H1 (cell line): Measurements from ENCODE around the gene DPYD. TPM values are rescaled to one million over a fixed set of nuclear protein-coding genes. Genes with fewer than 3 reads are reported as not detected.

Source experiments
- CTCF ChIA-PET: fragments of 300-600 bp; sonication (Branson Sonifier 250); formaldehyde crosslinking; loops from one replicate; lab custom pipeline; 2021; ENCODE audit not compliant: partially characterized antibody; lab: Charles Lee
- POLR2A ChIA-PET: fragments of 300-600 bp; sonication (Branson Sonifier 250); formaldehyde crosslinking; loops from one replicate; lab custom pipeline; 2021; ENCODE audit warnings: inconsistent platforms; ENCODE audit not compliant: partially characterized antibody; lab: Charles Lee
- DNase-seq, 2 experiments: peaks; one replicate each; pipeline versions ENCODE4 v3.0.0 to v3.0.0-alpha.2; 2010 to 2022; ENCODE audit warnings: low spot score in 2 of 2, low read depth in 1 of 2, mixed read lengths in 1 of 2
- FAIRE-seq: peaks from 2 replicates; lab custom pipeline; 2011; peaks lifted over from hg19 to GRCh38; lab: Jason Lieb, UNC
- H2AFZ ChIP-seq: 2 replicates; pipeline ENCODE4 v1.8.1; 2012; ENCODE audit warnings: low read length, inconsistent platforms
- H2AK5ac ChIP-seq: 2 replicates; pipeline ENCODE4 v1.6.1; 2013; ENCODE audit warnings: low read depth, low read length
- H2BK120ac ChIP-seq: replicated peaks from 2 replicates; pipeline ENCODE3; 2013; ENCODE audit warnings: low read depth, low read length, inconsistent platforms
- H2BK12ac ChIP-seq: 2 replicates; pipeline ENCODE4 v1.6.1; 2013; ENCODE audit warnings: low read depth, low read length
- H2BK15ac ChIP-seq: 2 replicates; pipeline ENCODE4 v1.6.1; 2013; ENCODE audit warnings: low read length
- H2BK20ac ChIP-seq: 2 replicates; pipeline ENCODE4 v1.6.1; 2013; ENCODE audit warnings: low read length
- H2BK5ac ChIP-seq: 2 replicates; pipeline ENCODE4 v1.6.1; 2013; ENCODE audit warnings: low read depth, low read length
- H3K14ac ChIP-seq: 2 replicates; pipeline ENCODE4 v1.6.1; 2013; ENCODE audit warnings: inconsistent platforms; ENCODE audit not compliant: insufficient read length
- H3K18ac ChIP-seq: 2 replicates; pipeline ENCODE4 v1.6.1; 2013; ENCODE audit warnings: low read length; ENCODE audit errors: extremely low read depth
- H3K23ac ChIP-seq: 2 replicates; pipeline ENCODE4 v1.6.1; 2013; ENCODE audit warnings: inconsistent platforms; ENCODE audit not compliant: insufficient read length
- H3K23me2 ChIP-seq: 2 replicates; pipeline ENCODE4 v1.6.1; 2013; ENCODE audit warnings: low read depth, low read length
- H3K27ac ChIP-seq: 2 replicates; pipeline ENCODE4 v1.6.1; 2011; ENCODE audit warnings: low read depth, low read length, inconsistent platforms
- H3K27me3 ChIP-seq, 4 experiments: replicated peaks in 1 of 4; 1 replicate in 1 of 4; 2 replicates in 3 of 4; pipeline versions ENCODE4 v1.6.1 to v1.8.1; 2011 to 2013; ENCODE audit warnings: low read length in 3 of 4, mild to moderate bottlenecking in 3 of 4, inconsistent platforms in 2 of 4, mixed read lengths in 2 of 4, moderate library complexity in 1 of 4; ENCODE audit not compliant: control insufficient read depth in 3 of 4, insufficient read depth in 3 of 4; ENCODE audit errors: extremely low read depth in 1 of 4
- H3K36me3 ChIP-seq, 4 experiments: 2 replicates each; pipeline versions ENCODE4 v1.6.1 to v1.8.1; 2011 to 2013; ENCODE audit warnings: mild to moderate bottlenecking in 4 of 4, low read length in 3 of 4, moderate library complexity in 2 of 4, control low read depth in 1 of 4, inconsistent platforms in 1 of 4; ENCODE audit not compliant: insufficient read depth in 4 of 4, control insufficient read depth in 2 of 4
- H3K4ac ChIP-seq: replicated peaks from 2 replicates; pipeline ENCODE3; 2013; ENCODE audit warnings: low read length, low read depth, mixed read lengths, inconsistent platforms; ENCODE audit not compliant: insufficient read length
- H3K4me1 ChIP-seq, 4 experiments: replicated peaks in 1 of 4; 1 replicate in 1 of 4; 2 replicates in 3 of 4; pipeline versions ENCODE4 v1.6.1 to v1.8.1; 2011 to 2013; ENCODE audit warnings: low read length in 3 of 4, inconsistent platforms in 2 of 4, mixed read lengths in 1 of 4; ENCODE audit not compliant: insufficient read depth in 4 of 4, control insufficient read depth in 3 of 4
- H3K4me2 ChIP-seq, 2 experiments: 2 replicates each; pipeline versions ENCODE4 v1.6.1 to v1.8.1; 2011 to 2013; ENCODE audit warnings: low read depth in 2 of 2, low read length in 2 of 2, control low read depth in 1 of 2, inconsistent platforms in 1 of 2, mild to moderate bottlenecking in 1 of 2; ENCODE audit not compliant: insufficient read depth in 1 of 2
- H3K4me3 ChIP-seq, 4 experiments: fragments of 200-600, 300-600 bp in 1 of 4; sonication (generic), shearing (Covaris generic), sonication (Bioruptor Twin) in 1 of 4; 2 replicates each; pipeline versions ENCODE4 v1.5.1 to v1.8.1; 2011 to 2016; ENCODE audit warnings: low read length in 4 of 4, low read depth in 3 of 4, control low read depth in 2 of 4, inconsistent platforms in 2 of 4, mild to moderate bottlenecking in 2 of 4, mixed read lengths in 1 of 4, moderate library complexity in 1 of 4; ENCODE audit not compliant: insufficient read depth in 2 of 4; ENCODE audit errors: extremely low read depth in 1 of 4
- H3K56ac ChIP-seq: replicated peaks from 2 replicates; pipeline ENCODE3; 2013; ENCODE audit warnings: low read depth, mild to moderate bottlenecking, mixed read lengths, low read length, inconsistent platforms; ENCODE audit not compliant: insufficient read length
- H3K79me1 ChIP-seq: 2 replicates; pipeline ENCODE4 v1.6.1; 2013; ENCODE audit warnings: low read depth, low read length, control low read depth
- H3K79me2 ChIP-seq, 2 experiments: 2 replicates each; pipeline versions ENCODE4 v1.6.1 to v1.8.1; 2012 to 2013; ENCODE audit warnings: low read length in 2 of 2, mild to moderate bottlenecking in 2 of 2, inconsistent platforms in 1 of 2; ENCODE audit not compliant: insufficient read depth in 2 of 2, control insufficient read depth in 1 of 2
- H3K9ac ChIP-seq, 4 experiments: replicated peaks in 1 of 4; 1 replicate in 1 of 4; 2 replicates in 3 of 4; pipeline versions ENCODE4 v1.6.1 to v1.8.1; 2011 to 2013; ENCODE audit warnings: low read depth in 3 of 4, low read length in 3 of 4, control low read depth in 2 of 4, mild to moderate bottlenecking in 2 of 4, moderate library complexity in 2 of 4, inconsistent platforms in 1 of 4; ENCODE audit errors: extremely low read depth in 1 of 4
- H3K9me3 ChIP-seq, 2 experiments: 2 replicates each; pipeline versions ENCODE4 v1.6.1 to v1.8.1; 2012 to 2013; ENCODE audit warnings: mild to moderate bottlenecking in 2 of 2, moderate library complexity in 2 of 2, control low read depth in 1 of 2, inconsistent platforms in 1 of 2, low read depth in 1 of 2, low read length in 1 of 2, mixed read lengths in 1 of 2; ENCODE audit not compliant: insufficient read depth in 2 of 2
- H4K20me1 ChIP-seq, 2 experiments: replicated peaks in 1 of 2; 2 replicates each; pipeline versions ENCODE3 to v1.8.1; 2011 to 2013; ENCODE audit warnings: inconsistent platforms in 2 of 2, low read length in 2 of 2, mild to moderate bottlenecking in 1 of 2; ENCODE audit not compliant: insufficient read depth in 2 of 2, control insufficient read depth in 1 of 2
- H4K5ac ChIP-seq: 2 replicates; pipeline ENCODE4 v1.6.1; 2013; ENCODE audit warnings: low read length, low read depth, mixed read lengths, inconsistent platforms; ENCODE audit not compliant: insufficient read length
- H4K8ac ChIP-seq: 2 replicates; pipeline ENCODE4 v1.8.0; 2013; ENCODE audit warnings: mild to moderate bottlenecking, moderate library complexity, low read length, inconsistent platforms; ENCODE audit not compliant: insufficient read depth; ENCODE audit errors: extremely low read depth
- H4K91ac ChIP-seq: replicated peaks from 2 replicates; pipeline ENCODE3; 2013; ENCODE audit warnings: low read length, mixed read lengths, inconsistent platforms; ENCODE audit not compliant: insufficient read length
- BACH1 ChIP-seq: IDR thresholded peaks from 2 replicates; pipeline ENCODE4 v1.6.1; 2012; ENCODE audit warnings: low read length, improper control_type of control experiment
- BCL11A ChIP-seq, 2 experiments: IDR thresholded peaks; one replicate each; pipeline ENCODE4 v1.6.1; 2011; ENCODE audit warnings: low read depth in 2 of 2, low read length in 2 of 2, mild to moderate bottlenecking in 2 of 2
- CTBP2 ChIP-seq: IDR thresholded peaks from 2 replicates; pipeline ENCODE4 v1.7.0; 2011; ENCODE audit warnings: borderline replicate concordance, mild to moderate bottlenecking, moderate library complexity, mixed read lengths, low read length; ENCODE audit not compliant: insufficient read depth, insufficient read length
- GABPA ChIP-seq: IDR thresholded peaks from 2 replicates; pipeline ENCODE4 v1.6.1; 2011; ENCODE audit warnings: mild to moderate bottlenecking, low read length, moderate library complexity, borderline replicate concordance; ENCODE audit not compliant: insufficient read depth
- HDAC6 ChIP-seq: IDR thresholded peaks from one replicate; pipeline ENCODE4 v1.7.1; 2012; ENCODE audit warnings: low read depth, mild to moderate bottlenecking, inconsistent platforms, low read length, moderate library complexity
- JUN ChIP-seq: IDR thresholded peaks from 2 replicates; pipeline ENCODE4 v1.6.1; 2011; ENCODE audit warnings: low read depth, mild to moderate bottlenecking, improper control_type of control experiment, low read length
- JUND ChIP-seq: IDR thresholded peaks from 2 replicates; pipeline ENCODE4 v1.6.1; 2011; ENCODE audit warnings: mild to moderate bottlenecking, improper control_type of control experiment, low read length
- POLR2A ChIP-seq, 2 experiments: IDR thresholded peaks; 1 replicate in 1 of 2; 2 replicates in 1 of 2; pipeline ENCODE4 v1.6.1; 2011; ENCODE audit warnings: low read depth in 2 of 2, low read length in 2 of 2, mild to moderate bottlenecking in 2 of 2; ENCODE audit errors: control extremely low read depth in 1 of 2
- RAD21 ChIP-seq, 2 experiments: IDR thresholded peaks in 1 of 2; conservative IDR thresholded peaks in 1 of 2; 2 replicates each; pipeline ENCODE4 v1.6.1; 2011; ENCODE audit warnings: low read depth in 2 of 2, low read length in 2 of 2, improper control_type of control experiment in 1 of 2, inconsistent platforms in 1 of 2, mild to moderate bottlenecking in 1 of 2, moderate library complexity in 1 of 2
- RXRA ChIP-seq: IDR thresholded peaks from 2 replicates; pipeline ENCODE4 v1.6.1; 2011; ENCODE audit warnings: low read depth, mild to moderate bottlenecking, low read length, moderate library complexity; ENCODE audit not compliant: insufficient read depth
- WGBS, 2 experiments: shearing (Covaris generic) in 1 of 2; methylation state at CpG; one replicate each; pipeline versions ENCODE4 v1.1.6 to v1.1.7; 2013 to 2015; ENCODE audit warnings: low lambda C conversion rate in 2 of 2, mixed read lengths in 2 of 2, inconsistent platforms in 1 of 2, low coverage in 1 of 2, missing lambda C conversion rate in 1 of 2; ENCODE audit not compliant: insufficient replicate concordance in 2 of 2, insufficient coverage in 1 of 2, insufficient read length in 1 of 2; ENCODE audit errors: extremely low coverage in 1 of 2, missing lambda C conversion rate in 1 of 2; 5-methylcytosine and 5-hydroxymethylcytosine counted together
- polyA plus RNA-seq, 7 experiments: library from polyadenylated mRNA; depleted of rRNA in 3 of 7; stranded (reverse) in 5 of 7; unstranded in 2 of 7; fragments of >200 nt in 5 of 7; fragments of 200-250 nt in 2 of 7; gene quantifications; 1 replicate in 5 of 7; 2 replicates in 1 of 7; 4 replicates in 1 of 7; pipeline versions ENCODE4 v1.2.1 to v1.2.3, GENCODE V29; 2011 to 2013; ENCODE audit warnings: missing spikeins in 2 of 7, mixed read lengths in 2 of 7
- total RNA-seq: library from RNA; stranded (reverse); fragmentation: NEBNext Ultra II Directional; extraction: Animal tissue kit (Norgen Biotek cat#: 25700); gene quantifications from 2 replicates; pipeline ENCODE4 v1.2.1, GENCODE V29; 2021
- TF ChIP-seq, protein P1 (sequence below), 3 experiments: IDR thresholded peaks; 1 replicate in 2 of 3; 2 replicates in 1 of 3; pipeline versions ENCODE4 v1.5.1 to v1.6.1; 2011; ENCODE audit warnings: low read length in 3 of 3, mild to moderate bottlenecking in 3 of 3, inconsistent platforms in 2 of 3, low read depth in 1 of 3, moderate library complexity in 1 of 3; ENCODE audit not compliant: insufficient read depth in 1 of 3; ENCODE audit errors: control extremely low read depth in 1 of 3

The DPYD gene
- total and polyA plus RNA-seq, 2 of the 8 experiments (the other 6 are each of a cell fraction or from before 2014, with no cell fraction given): 0.29 to 0.73 TPM

DNA sequence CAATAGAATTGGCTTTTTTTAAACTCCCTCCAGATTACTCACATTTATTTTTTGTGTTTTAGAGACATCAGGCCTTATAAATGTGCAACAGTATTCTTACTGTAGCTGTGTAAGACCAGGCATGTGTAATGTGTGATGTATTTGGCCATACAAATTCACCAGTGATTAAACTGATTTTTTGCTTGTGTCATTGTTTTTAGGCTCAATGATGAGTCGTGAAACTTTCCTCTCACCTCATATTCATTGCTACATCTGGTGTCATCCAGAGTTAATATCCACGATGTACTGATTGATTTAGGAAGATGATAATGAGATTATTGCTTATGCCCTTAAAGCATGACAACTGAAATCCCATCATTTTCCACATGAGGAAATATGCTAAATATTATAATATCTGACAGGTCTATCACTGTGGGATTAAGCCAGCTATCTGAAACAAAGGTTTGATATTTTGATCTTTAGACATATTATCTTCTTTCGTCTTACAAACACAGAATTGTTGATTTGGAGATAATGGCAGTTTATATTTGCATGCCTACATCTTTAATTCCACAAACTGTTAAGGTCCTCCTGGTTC, 711.4 kb downstream of the DPYD start:
- no peaks in the 10 kb centered on the region for H4K20me1 ChIP-seq
- CTCF ChIA-PET: interaction anchor here (0.9 to 1.5 kb wide), 3 partner anchors 10 to 316 kb away, joined by 3 to 4 read pairs (median 4); no protein-coding TSS in a partner anchor
- TF ChIP-seq, protein P1, sequence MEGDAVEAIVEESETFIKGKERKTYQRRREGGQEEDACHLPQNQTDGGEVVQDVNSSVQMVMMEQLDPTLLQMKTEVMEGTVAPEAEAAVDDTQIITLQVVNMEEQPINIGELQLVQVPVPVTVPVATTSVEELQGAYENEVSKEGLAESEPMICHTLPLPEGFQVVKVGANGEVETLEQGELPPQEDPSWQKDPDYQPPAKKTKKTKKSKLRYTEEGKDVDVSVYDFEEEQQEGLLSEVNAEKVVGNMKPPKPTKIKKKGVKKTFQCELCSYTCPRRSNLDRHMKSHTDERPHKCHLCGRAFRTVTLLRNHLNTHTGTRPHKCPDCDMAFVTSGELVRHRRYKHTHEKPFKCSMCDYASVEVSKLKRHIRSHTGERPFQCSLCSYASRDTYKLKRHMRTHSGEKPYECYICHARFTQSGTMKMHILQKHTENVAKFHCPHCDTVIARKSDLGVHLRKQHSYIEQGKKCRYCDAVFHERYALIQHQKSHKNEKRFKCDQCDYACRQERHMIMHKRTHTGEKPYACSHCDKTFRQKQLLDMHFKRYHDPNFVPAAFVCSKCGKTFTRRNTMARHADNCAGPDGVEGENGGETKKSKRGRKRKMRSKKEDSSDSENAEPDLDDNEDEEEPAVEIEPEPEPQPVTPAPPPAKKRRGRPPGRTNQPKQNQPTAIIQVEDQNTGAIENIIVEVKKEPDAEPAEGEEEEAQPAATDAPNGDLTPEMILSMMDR (IDR thresholded peaks at IDR 0.05; ENCODE audit: control extremely low read depth in 1 of 3, insufficient read depth in 1 of 3, low read depth in 1 of 3, low read length in 3 of 3): no peak
- TF ChIP-seq GABPA (no peak), RXRA (no peak), CTBP2 (no peak), POLR2A (IDR thresholded peaks at IDR 0.05; ENCODE audit: control extremely low read depth in 1 of 2, low read depth in 2 of 2, low read length in 2 of 2) (no peak), BACH1 (no peak), HDAC6 (no peak), RAD21 (IDR thresholded peaks at IDR 0.05 in 1 of 2, conservative IDR thresholded peaks at IDR 0.05 in 1 of 2; ENCODE audit: low read depth in 2 of 2, low read length in 2 of 2) (no peak), JUND (no peak), JUN (no peak), BCL11A (IDR thresholded peaks at IDR 0.05; ENCODE audit: low read depth in 2 of 2, low read length in 2 of 2) (no peak)

More for the DNA sequence above, 711.4 kb downstream of the DPYD start:
- no peak overlapping the region for H2AK5ac ChIP-seq
- no peak overlapping the region for H3K27ac ChIP-seq
- DNase-seq (no peak), FAIRE-seq (no peak)
- H3K79me1 ChIP-seq: no peaks in the 10 kb centered on the region
- no peak overlapping the region for H3K9ac ChIP-seq
- H3K56ac ChIP-seq: no peak overlapping the region
- H4K5ac ChIP-seq: no peak overlapping the region
- no peak overlapping the region for H3K4me3 ChIP-seq
- no peak overlapping the region for H2BK15ac ChIP-seq
- no peak overlapping the region for H3K23ac ChIP-seq
- H4K8ac ChIP-seq: no peak overlapping the region
- no peak overlapping the region for H3K18ac ChIP-seq
- no peaks in the 10 kb centered on the region for H3K4me1 ChIP-seq
- no peaks in the 10 kb centered on the region for H3K9me3 ChIP-seq
- no peaks in the 10 kb centered on the region for H3K27me3 ChIP-seq
- H4K91ac ChIP-seq: no peak overlapping the region
- H2BK5ac ChIP-seq: no peak overlapping the region
- no peak overlapping the region for H2AFZ ChIP-seq
- H3K4me2 ChIP-seq: no peak overlapping the region
- H3K23me2 ChIP-seq: no peaks in the 10 kb centered on the region
- no peaks in the 10 kb centered on the region for H3K79me2 ChIP-seq
- WGBS, 2 experiments: 88% methylated on average over 3 of the region's 3 CpGs; no CpG with 5 or more reads in 1 of the 2 experiments
- no peak overlapping the region for H3K4ac ChIP-seq
- no peak overlapping the region for H2BK120ac ChIP-seq
- no peaks in the 10 kb centered on the region; a peak in 1 of 8 replicates for H3K36me3 ChIP-seq
- no peak overlapping the region for H2BK12ac ChIP-seq
- no peak overlapping the region for H2BK20ac ChIP-seq
- H3K14ac ChIP-seq: no peak overlapping the region
- POLR2A ChIA-PET: no interaction called here
